HG03066 (cell line): Measurements from ENCODE around the gene OLA1.

ENCODE experiments used
- ATAC-seq: cut with Tn5 transposase; IDR thresholded peaks from one replicate; pipeline ENCODE4 v1.9.1; 2021; ENCODE audit warnings: low read depth; ENCODE audit not compliant: unreplicated experiment

The OLA1 gene

GRCh38 chr2:174181368-174181767 lies 67.0 kb downstream of the OLA1 start:
- ATAC-seq, result no peak

- no peak for ATAC-seq
Measured at GRCh38 chr2:174180726-174181236, 67.6 kb downstream of the OLA1 start.

GRCh38 chr2:174180165-174180724 lies 68.1 kb downstream of the OLA1 start:
- ATAC-seq, result no peak

- ATAC-seq, result no peak
Measured at GRCh38 chr2:174177316-174177890, 70.9 kb downstream of the OLA1 start.

- ATAC-seq, result no peak
Measured at GRCh38 chr2:174176898-174177297, 71.4 kb downstream of the OLA1 start.

GRCh38 chr2:174174741-174175140 lies 73.6 kb downstream of the OLA1 start:
- ATAC-seq, result no peak

- no peak for ATAC-seq
Measured at GRCh38 chr2:174172802-174173355, 75.5 kb downstream of the OLA1 start.

- ATAC-seq, result no peak
Measured at GRCh38 chr2:174171686-174172445, 76.5 kb downstream of the OLA1 start.

GRCh38 chr2:174169372-174169771 lies 79.0 kb downstream of the OLA1 start:
- ATAC-seq, result no peak

GRCh38 chr2:174166261-174166660 lies 82.1 kb downstream of the OLA1 start:
- no peak for ATAC-seq

GRCh38 chr2:174161490-174161889 lies 86.8 kb downstream of the OLA1 start:
- ATAC-seq, result no peak

- ATAC-seq, result no peak
Measured at GRCh38 chr2:174158003-174158402, 90.3 kb downstream of the OLA1 start.

GRCh38 chr2:174157053-174157452 lies 91.3 kb downstream of the OLA1 start:
- ATAC-seq, result no peak

GRCh38 chr2:174153757-174154680 lies 94.3 kb downstream of the OLA1 start:
- ATAC-seq, result no peak

GRCh38 chr2:174149530-174149929 lies 98.8 kb downstream of the OLA1 start:
- ATAC-seq, result no peak

- no peak for ATAC-seq
Measured at GRCh38 chr2:174148833-174149232, 99.5 kb downstream of the OLA1 start.

GRCh38 chr2:174145827-174146226 lies 102.5 kb downstream of the OLA1 start:
- no peak for ATAC-seq

GRCh38 chr2:174142290-174142689 lies 106.0 kb downstream of the OLA1 start:
- ATAC-seq, result no peak

GRCh38 chr2:174138161-174138560 lies 110.2 kb downstream of the OLA1 start:
- no peak for ATAC-seq

GRCh38 chr2:174135981-174136380 lies 112.4 kb downstream of the OLA1 start:
- ATAC-seq, result no peak
